HG02623 (cell line): ENCODE results near the gene BSPRY.
"Not testable (repeated sequence)": the region's sequence is repeated elsewhere in the genome, so short reads cannot be mapped to it uniquely, and the experiment has no call there.

Experiments used
- ATAC-seq: cut with Tn5 transposase; IDR thresholded peaks from one replicate; pipeline ENCODE4 v1.9.1; 2021; ENCODE audit warnings: moderate library complexity; ENCODE audit not compliant: unreplicated experiment

The BSPRY gene

DNA sequence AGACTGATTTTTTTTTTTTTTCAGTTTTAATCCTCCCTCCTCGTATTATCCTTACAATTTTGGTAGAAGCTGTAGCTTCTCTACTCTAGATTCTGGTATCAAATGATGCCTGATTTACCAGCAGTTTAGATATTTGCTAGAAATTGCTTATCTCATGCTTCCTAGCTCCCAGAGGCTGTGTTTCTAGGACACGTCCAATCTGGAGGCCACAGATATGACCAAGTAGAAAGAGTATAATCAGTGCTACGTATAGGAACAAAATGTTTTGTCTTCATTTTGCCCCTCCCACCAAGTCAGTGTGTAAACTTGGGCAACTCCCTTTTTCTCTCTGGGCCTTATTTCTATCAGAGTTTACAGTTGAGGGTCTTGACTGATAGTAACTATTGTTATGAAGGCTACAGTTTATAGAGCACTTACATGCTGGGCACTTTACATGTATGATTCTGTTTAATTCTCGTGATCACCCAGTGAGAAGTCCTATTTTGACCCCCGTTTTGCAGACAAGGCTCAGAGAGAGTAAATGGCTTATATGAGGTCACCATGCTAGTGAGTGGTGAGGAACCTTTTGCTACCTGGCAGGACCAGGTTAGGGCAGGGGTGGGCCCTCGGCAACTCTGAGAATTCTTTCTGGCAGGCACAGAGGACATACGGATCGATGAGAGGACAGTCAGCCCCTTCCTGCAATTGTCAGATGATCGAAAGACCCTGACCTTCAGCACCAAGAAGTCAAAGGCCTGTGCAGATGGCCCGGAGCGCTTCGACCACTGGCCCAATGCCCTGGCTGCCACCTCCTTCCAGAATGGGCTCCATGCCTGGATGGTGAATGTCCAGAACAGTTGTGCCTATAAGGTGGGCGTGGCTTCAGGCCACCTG is 19.9 kb downstream of the BSPRY start:
- ATAC-seq, result no peak

DNA sequence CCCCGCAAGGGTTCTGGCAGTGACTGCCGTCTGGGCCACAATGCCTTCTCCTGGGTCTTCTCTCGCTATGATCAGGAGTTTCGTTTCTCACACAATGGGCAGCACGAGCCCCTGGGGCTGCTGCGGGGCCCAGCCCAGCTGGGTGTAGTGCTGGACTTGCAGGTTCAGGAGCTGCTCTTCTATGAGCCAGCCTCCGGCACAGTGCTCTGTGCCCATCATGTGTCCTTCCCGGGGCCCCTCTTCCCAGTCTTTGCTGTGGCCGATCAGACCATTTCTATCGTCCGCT is 20.5 kb downstream of the BSPRY start:
- ATAC-seq, result no peak

DNA sequence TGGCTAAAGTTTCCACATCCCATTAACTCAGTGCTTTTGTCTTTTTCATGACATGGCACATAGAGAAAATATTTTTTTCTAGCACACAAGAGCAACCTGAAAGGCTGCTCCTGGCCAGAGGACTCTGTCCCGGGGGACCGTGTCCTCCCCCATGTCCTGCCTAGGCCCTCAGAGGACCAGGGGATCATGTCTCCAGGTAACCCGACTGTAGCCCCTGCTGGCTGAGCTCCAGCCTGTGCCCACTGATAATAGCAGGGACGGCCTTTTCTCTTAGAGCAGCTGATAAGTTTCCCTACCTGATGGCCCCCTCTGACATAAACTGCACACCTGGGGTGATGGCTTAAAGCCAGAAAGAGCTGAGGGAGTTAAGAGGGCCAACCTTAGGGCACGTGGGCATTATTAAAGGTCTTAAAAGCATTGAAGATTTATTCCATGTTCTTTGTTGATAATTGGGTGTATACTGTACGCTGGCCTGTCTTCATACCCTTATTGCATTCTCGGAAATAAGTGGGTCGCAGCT is 21.5 kb downstream of the BSPRY start:
- ATAC-seq, result no peak

DNA sequence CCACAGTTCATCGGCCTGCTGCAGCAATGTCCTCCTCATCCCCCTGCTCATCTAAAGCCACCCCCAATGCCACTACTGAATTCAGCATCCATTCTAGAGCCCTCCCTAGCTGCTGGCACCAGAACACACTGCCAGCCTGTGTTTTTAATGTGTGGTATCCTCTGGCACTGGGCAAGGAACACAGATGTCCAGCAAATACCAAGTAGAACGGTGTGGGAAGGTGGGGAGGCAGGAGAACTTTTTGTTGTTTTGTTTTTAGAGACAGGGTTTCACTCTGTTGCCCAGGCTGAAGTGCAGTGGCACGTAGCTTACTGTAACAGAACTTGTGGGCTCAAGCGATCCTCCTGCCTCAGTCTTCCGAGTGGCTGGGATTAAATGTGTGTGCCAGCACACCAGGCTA is 22.7 kb downstream of the BSPRY start:
- no peak for ATAC-seq

DNA sequence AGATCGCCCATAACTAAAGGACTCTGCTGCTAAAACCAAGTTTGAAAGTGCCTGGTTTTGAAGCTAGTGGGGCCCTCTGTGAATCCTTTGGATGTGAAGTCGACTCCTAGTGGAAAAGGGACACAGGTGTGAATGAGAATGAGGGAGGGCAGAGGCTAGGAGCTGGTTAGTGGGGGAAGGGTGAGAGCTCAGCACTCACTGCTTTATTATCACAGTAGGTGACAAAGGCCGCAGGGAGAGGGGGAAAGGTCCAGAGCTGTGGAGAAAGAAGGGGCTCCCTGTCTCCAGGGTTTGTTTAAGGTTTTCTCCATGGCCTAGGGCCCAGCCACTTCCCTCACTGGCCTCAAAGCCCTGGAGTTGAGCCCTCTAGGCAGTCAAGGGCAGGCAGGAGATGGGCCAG is 23.9 kb downstream of the BSPRY start:
- no peak for ATAC-seq

DNA sequence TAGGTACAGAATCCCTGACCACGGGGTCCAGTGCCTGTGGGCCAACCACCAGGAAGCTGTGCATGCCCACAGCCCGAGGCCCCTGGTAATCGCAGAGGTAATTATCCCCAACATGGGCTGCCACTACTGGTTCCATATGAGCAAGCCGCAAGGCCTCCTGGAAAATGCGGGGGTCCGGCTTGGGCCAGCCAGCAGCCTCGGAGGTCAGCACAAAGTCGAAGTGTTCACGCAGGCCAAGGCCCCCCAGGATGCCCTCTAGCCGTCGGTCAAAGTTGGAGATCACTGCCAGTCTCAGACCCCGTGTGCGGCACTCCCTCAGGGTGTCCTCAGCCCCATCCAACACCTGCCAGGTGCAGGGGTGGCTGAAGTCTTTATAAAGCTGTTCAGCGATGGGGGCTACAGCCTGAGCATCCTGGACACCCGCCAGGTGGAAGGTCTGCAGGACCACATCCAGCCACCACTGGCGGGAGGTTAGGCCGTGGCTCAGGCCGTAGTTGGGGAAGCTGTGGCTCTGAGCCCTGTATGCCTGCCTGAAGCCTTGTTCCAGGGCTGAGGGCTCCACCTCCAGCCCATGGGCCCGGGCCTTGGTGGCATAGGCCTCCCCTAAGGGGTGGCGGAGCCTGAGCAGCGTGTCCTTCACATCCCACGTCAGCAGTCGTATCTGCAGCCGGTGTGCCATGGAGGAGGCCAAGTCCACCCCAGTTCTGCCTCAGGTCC is 24.5 kb downstream of the BSPRY start:
- no peak for ATAC-seq

DNA sequence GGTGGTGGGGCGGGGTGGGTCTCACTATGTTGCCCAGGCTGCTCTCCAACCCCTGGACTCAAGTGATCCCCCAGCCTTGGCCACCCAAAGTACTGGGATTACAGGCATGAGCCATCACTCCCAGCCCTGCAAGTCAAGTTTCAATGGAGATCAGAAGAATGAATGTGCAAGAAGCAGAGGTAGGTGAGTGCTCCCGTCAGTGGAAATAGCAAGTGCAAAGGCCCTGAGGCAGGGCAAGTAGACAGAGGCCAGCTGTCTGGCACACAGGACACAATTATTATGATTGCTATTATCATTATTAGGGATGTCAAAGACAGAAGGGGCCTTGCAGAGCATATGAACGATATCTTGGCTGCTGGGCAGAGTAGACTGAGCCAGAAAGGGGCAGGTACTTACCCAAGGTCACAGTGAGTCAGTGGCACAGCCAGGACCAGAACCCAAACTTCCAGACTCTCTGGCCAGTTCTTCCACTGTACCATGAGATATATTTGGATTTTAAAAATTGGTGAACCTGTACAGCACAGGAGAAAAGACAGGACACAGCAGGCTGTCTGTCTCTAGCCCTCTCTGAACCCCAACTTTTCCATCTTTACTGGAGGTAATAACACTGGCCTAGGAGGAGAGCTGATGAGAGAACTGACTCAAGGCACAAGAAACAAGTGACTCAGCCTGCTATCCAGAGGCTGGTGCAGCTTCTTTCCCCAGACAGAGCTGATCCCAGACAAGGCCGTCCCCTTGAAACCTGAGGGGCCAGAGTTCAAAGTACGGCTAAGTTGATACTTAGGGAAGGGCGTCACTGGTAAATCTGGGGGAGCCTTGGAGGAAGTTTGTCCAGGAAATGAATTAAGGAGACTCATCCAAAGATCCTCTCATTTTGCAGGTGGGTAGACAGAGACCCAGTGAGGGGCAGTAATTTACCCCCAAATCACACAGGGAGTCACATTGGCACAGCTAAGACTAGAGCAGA is 26.0 kb downstream of the BSPRY start:
- ATAC-seq, result no peak

DNA sequence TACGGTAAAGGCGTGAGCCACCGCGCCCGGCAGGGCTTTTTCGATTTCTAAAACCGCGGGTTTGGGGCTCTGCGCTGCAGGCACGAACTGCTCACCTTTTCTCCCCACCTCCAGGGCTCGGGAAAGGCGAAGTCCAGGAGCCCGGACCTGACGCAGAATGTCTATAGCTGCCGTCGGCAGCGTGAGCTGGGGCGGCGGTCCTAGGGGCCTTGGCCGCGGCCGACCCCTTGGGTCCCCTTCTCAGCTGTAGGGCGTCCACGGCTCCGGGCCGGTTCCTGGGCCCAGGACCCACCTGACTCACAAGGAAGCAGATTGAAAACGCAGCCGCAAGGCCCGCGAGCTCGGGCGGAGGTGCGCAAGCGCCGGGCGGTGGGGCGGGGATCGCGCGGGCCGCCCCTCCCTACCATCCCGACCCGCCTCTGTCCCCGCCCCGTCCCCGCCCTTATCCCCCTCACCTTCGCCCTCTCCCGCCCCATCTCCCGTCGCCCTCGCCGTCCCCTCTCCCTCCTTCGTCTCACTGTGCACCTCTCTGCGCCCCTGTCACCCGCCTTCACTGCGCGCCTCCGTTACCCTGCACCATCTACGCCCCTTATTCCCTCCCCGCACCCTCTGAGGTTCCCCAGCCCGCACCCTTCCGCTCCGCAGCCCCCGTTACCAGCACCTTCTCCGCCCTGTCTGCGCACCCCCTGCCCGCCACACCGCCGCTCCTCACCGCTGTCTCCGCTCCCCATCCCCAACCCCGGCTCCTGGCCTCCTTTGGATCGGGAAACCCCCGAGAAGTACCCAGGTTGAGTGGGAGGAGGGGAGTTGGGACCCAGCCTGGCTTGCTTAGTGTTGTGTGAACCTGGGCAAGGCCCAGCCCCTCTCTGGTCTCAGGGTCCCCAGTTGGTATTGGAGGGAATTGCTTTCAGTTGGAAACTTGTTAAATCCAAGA is 27.6 kb downstream of the BSPRY start, which contains the start of gene HDHD3:
Gene HDHD3 (minus strand): TSS at position 353 of the 934 bp plus-strand sequence. CDS start 2,632 bp downstream, outside the sequence.
- peak; percentile 78 for ATAC-seq

DNA sequence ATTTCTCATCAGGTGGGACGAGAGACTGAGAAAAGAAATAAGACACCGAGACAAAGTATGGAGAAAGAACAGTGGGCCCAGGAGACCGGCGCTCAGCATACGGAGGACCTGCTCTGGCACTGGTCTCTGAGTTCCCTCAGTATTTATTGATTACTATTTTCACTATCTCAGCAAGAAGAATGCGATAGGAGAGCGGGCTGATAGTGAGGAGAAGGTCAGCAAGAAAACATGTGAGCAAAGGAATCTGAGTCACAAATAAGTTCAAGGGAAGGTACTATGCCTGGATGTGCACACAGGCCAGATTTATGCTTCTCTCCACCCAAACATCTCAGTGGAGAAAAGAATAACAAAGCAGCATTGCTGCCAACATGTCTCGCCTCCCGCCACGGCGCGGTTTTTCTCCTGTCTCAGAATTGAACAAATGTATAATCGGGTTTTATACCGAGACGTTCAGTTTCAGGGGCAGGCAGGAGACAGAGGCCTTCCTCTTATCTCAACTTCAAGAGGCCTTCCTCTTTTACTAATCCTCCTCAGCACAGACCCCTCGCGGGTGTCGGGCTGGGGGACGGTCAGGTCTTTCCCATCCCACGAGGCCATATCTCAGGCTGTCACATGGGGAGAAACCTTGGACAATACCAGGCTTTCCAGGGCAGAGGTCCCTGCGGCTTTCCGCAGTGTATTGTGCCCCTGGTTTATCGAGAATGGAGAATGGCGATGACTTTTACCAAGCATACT is 29.9 kb downstream of the BSPRY start:
- not testable (repeated sequence) for ATAC-seq

DNA sequence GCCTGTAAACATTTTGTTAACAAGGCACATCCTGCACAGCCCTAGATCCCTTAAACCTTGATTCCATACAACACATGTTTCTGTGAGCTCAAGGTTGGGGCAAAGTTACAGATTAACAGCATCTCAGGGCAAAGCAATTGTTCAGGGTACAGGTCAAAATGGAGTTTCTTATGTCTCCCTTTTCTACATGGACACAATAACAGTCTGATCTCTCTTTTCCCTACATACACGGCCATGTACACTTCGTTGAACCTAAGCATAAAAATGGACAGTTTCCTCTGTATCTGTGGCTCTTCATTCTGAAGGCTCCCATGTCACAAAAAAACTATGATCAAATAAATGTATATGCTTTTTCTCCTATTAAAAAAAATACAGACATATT is 30.5 kb downstream of the BSPRY start:
- not testable (repeated sequence) for ATAC-seq

DNA sequence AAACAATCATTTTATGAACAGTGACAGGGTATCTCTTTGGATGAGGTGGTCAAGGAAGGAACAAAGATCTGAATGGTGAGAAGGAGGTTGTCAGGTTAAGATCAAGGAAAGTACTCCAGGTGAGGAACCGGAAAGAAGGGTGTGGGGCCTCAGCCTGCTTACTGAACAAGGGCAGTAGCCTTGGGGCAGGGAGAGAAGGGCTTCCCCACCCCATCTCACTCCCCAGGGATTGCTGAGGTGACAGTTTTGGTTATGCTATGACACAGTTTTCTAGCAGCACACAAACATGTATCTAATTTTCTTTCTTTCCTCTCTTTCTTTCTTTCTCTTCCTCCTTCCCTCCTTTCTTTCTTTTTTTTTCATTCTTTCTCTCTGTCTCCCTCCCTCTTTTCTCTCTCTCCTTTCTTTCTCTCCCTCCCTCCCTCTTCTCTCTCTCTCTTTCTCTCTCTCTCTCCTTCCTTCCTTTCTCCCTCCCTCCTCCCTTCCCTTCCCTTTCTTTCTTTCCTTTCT is 31.6 kb downstream of the BSPRY start:
- peak; percentile 44 for ATAC-seq

DNA sequence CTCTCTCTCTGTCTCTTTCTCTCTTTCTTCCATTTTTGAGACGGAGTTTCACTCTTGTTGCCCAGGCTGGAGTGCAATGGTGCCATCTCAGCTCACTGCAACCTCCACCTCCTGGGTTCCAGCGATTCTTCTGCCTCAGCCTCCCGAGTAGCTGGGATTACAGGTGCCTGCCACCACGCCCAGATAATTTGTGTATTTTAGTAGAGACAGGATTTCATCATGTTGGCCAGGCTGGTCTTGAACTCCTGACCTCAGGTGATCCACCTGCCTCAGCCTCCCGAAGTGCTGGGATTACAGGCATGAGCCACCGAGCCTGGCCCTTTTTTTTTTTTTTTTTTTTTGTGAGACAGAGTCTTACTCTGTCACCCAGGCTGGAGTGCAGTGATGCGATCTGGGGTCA is 32.1 kb downstream of the BSPRY start:
- not testable (repeated sequence) for ATAC-seq

DNA sequence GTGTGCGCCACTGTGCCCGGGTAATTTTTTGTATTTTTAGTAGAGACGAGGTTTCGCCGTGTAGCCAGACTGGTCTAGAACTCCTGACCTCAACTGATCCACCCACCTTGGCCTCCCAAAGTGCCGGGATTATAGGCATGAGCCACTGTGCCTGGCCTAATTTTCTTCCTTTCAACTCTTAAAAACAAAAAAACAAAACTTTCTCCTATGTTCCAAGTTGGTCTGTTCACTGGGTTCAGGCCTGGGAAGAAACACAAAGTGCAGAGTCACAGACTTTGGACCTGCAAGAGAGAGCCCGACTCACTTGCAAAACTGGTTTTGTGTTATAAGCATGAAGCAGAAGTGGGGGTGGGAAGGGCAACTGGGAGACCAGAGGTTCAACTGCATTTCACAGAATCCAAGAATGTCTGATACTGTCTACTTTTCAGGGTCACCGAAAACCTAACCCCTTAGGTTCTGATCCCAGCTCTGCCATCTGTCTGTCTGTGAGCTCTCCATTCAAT is 32.6 kb downstream of the BSPRY start:
- no peak for ATAC-seq

DNA sequence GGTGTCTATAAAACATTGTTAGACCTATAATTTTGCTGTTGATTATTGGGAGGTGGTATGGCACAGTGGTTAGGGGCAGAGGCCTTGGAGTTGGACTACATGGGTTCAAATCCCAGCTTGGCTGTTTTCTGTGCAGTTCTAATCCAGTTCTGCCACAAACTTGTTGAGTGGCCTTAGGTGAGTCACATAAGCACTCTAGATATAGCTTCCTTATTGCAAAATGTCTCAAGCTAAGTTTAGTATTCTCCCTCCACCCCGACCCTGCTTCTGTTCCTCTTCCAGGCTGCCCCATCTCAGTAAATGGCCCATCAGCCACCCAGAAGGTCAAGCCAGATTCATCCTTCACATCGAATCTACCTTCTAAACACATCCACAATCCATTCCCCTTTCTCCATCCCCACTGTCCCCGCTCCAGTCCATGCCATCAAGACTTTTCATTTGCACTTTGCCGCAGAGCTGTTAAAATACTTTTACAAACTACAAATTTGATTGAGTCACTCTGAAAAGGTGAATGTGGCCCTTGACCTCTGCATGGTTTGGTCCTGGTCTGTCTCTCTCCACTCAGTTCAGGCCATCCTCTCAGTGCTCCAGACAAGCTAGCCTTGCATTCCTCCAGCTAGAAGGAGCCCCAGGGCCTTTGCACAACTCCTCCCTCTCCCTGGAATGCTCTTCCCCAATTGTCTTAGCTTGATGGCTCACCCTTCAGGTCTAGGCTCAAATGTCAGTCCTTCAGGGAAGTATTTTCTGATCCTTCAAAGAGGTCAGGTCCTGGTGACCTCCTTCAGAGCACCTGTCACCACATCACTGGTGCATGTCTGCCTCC is 37.4 kb downstream of the BSPRY start:
- no peak for ATAC-seq

DNA sequence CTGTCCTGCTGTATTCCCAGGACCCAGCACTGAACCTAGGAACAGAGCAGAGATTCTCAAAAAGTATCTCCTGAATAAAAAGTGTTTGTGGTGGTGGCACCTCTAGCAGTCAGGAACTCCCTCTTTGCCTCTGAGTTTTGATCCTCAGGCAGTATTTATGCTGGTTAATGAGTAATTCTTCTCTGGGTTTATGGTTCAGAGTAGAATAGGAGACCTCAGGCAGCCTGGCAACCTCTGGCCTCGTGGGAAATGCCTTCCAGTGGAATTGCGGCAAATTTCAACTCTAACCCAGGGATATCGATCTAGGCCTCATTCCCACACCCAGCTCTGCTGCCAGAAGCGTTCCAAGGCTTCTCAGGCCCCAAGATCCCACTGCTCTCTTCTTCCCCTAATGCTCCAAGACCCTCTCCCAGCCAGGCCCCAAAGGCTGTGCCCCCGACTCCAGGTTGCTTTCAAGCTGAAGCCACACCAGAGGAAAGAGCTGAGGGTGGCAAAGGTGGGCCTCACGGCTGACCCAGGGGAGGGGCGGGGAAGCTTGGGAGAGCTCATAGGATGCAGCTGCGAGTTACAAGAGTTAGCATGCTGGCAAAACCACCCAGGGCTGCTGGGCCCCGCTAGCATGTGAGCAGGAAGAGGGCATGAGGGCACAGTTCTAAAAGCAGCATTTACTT is 38.4 kb downstream of the BSPRY start:
- no peak for ATAC-seq

DNA sequence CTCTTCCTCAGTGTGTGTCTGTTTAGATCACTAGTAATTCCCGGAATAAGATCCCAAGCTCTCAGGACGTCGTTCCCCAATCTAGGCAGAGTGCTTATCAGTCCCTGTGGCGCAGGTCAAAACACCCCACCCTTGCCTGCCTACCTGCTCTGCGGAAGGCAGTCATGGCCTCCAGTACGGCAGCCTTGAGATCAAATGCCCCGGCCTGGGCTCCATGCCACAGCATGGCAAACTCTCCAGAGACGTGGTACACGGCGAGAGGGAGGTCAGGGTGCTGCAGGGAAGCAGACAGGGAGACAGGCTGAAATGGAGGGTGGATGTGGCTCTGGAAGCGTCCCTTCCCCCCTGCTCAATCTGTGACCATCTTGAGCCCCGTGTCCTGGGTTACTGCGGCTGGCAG is 39.5 kb downstream of the BSPRY start:
- no peak for ATAC-seq

DNA sequence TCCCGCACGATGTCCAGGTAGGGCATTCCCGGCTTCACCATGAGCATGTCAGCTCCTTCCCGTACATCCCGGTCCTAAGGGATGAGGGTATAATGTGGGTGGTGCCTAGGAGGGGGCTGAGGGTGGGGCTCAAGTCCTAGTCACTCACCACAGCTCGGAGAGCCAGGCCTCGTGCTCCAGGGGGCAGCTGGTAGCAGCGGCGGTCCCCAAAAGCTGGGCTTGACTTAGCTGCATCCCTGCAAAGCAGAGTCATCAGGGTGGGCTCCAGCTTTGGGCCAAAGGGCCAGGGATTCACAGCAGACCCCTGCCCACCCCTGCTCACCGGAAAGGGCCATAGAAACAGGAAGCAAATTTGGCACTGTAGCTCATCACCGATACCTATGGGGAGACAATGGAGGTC is 40.1 kb downstream of the BSPRY start:
- ATAC-seq, result no peak
